Renal pelvis (tissue), 4 donors: ENCODE data around the gene EIF2S3. TPM values are rescaled to one million over a fixed set of nuclear protein-coding genes. Genes with fewer than 3 reads are reported as not detected.
A peak's percentile ranks its signal among the peaks of the same experiment; 100 is the strongest.
"Not testable (repeated sequence)": the region's sequence is repeated elsewhere in the genome, so short reads cannot be mapped to it uniquely, and the experiment has no call there.

ENCODE experiments used
- DNase-seq: peaks from one replicate; pipeline ENCODE4 v3.0.0-alpha.2; 2013
- polyA plus RNA-seq, 3 donors: library from polyadenylated mRNA; unstranded; fragments of 120-200 nt; gene quantifications; one replicate each; pipeline ENCODE4 v1.2.1, GENCODE V29; 2013; ENCODE audit not compliant: insufficient read length in 3 of 3

The EIF2S3 gene
- polyA plus RNA-seq, 3 donors, result 150 to 231 (median 185) TPM

GRCh38 chrX:24027985-24028384, 26.8 kb upstream of the EIF2S3 start:
- no peak for DNase-seq

- no peak for DNase-seq
Observed at GRCh38 chrX:24030597-24030996, 24.2 kb upstream of the EIF2S3 start.

- DNase-seq, result no peak
Observed at GRCh38 chrX:24034485-24034884, 20.3 kb upstream of the EIF2S3 start.

GRCh38 chrX:24037729-24038128, 17.0 kb upstream of the EIF2S3 start:
- DNase-seq, result no peak

GRCh38 chrX:24046060-24046459, 8.7 kb upstream of the EIF2S3 start:
- not testable (repeated sequence) for DNase-seq

- DNase-seq, result not testable (repeated sequence)
Observed at GRCh38 chrX:24049643-24050042, 5.1 kb upstream of the EIF2S3 start.

GRCh38 chrX:24050522-24051318, 4.0 kb upstream of the EIF2S3 start:
- DNase-seq, result not testable (repeated sequence)

- DNase-seq, result no peak
Observed at GRCh38 chrX:24055043-24055356, 244 bp downstream of the EIF2S3 start.

- DNase-seq, result no peak
Observed at GRCh38 chrX:24063488-24063887, 8.7 kb downstream of the EIF2S3 start.

GRCh38 chrX:24069877-24070276, 15.1 kb downstream of the EIF2S3 start:
- no peak for DNase-seq

- no peak for DNase-seq
Observed at GRCh38 chrX:24079411-24079810, 24.7 kb downstream of the EIF2S3 start.

- DNase-seq, result not testable (repeated sequence)
Observed at GRCh38 chrX:24080245-24080644, 25.5 kb downstream of the EIF2S3 start.

- no peak for DNase-seq
Observed at GRCh38 chrX:24080704-24081103, 25.9 kb downstream of the EIF2S3 start.

- peak; percentile 9 for DNase-seq
Observed at GRCh38 chrX:24081661-24082154, 27.0 kb downstream of the EIF2S3 start.

GRCh38 chrX:24082447-24082846, 27.7 kb downstream of the EIF2S3 start:
- no peak for DNase-seq

GRCh38 chrX:24085101-24085500, 30.3 kb downstream of the EIF2S3 start:
- DNase-seq, result no peak

GRCh38 chrX:24090300-24091200, 35.8 kb downstream of the EIF2S3 start:
- DNase-seq, result no peak

- no peak for DNase-seq
Observed at GRCh38 chrX:24093746-24094145, 39.0 kb downstream of the EIF2S3 start.

GRCh38 chrX:24097741-24098260, 43.0 kb downstream of the EIF2S3 start:
- no peak for DNase-seq

GRCh38 chrX:24098932-24099331, 44.2 kb downstream of the EIF2S3 start:
- no peak for DNase-seq

GRCh38 chrX:24099394-24099793, 44.6 kb downstream of the EIF2S3 start:
- no peak for DNase-seq

GRCh38 chrX:24100713-24101112, 46.0 kb downstream of the EIF2S3 start:
- no peak for DNase-seq

GRCh38 chrX:24110069-24110468, 55.3 kb downstream of the EIF2S3 start:
- DNase-seq, result peak; percentile 48
